WERI-Rb-1 (cell line): Measurements from ENCODE around the gene ILK.

ENCODE experiments used
- DNase-seq: peaks from one replicate; pipeline ENCODE4 v3.0.0-alpha.2; 2020
- H3K27ac ChIP-seq: fragments of 250-450 bp; sonication (Bioruptor Pico); 2 replicates; pipeline ENCODE4 v1.5.1; 2020; ENCODE audit warnings: mild to moderate bottlenecking, moderate library complexity
- H3K27me3 ChIP-seq: fragments of 250-450 bp; sonication (Bioruptor Pico); 2 replicates; pipeline ENCODE4 v1.5.1; 2021; ENCODE audit warnings: mild to moderate bottlenecking, low read depth, moderate library complexity; ENCODE audit not compliant: insufficient read depth, severe bottlenecking
- H3K36me3 ChIP-seq: fragments of 250-450 bp; sonication (Bioruptor Pico); 2 replicates; pipeline ENCODE4 v1.5.1; 2020; ENCODE audit warnings: mild to moderate bottlenecking, moderate library complexity
- H3K4me3 ChIP-seq: 2 replicates; pipeline ENCODE4 v1.5.1; 2011; ENCODE audit warnings: low read depth, mild to moderate bottlenecking, control low read depth, low read length
- H3K9me3 ChIP-seq: fragments of 250-450 bp; sonication (Bioruptor Pico); 2 replicates; pipeline ENCODE4 v1.5.1; 2021; ENCODE audit warnings: mild to moderate bottlenecking, moderate library complexity; ENCODE audit not compliant: severe bottlenecking
- TF ChIP-seq, protein P1 (sequence below): IDR thresholded peaks from 2 replicates; pipeline ENCODE4 v1.5.1; 2011; ENCODE audit warnings: low read depth, mild to moderate bottlenecking, control low read depth, inconsistent platforms, low read length

The ILK gene

DNA sequence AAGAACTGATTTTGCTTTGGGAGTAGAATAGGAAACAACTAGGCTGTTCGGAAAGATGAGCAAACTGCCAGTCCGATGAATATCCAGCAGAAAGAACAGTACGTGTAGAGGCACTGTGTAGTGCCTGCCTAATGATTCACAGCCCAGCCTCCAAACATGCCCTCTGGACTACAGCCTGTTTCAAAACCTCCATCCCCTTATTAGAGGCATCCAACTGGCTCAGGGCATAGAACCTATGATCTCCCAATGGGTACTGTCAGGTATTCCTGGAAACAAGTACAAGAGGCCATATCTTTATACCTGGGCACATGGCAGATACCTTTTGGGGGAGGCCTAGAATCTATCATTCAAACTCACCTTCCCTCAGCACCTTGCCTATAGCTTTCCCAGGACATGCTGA, 5.0 kb upstream of the ILK start:
- Histone ChIP-seq H3K27ac (no peak overlapping the region), H3K4me3 (no peak overlapping the region), H3K36me3 (peaks cover 55% of the 10 kb centered on the region), H3K9me3 (no peaks in the 10 kb centered on the region), H3K27me3 (no peaks in the 10 kb centered on the region)
- DNase-seq = no peak
- TF ChIP-seq, protein P1, sequence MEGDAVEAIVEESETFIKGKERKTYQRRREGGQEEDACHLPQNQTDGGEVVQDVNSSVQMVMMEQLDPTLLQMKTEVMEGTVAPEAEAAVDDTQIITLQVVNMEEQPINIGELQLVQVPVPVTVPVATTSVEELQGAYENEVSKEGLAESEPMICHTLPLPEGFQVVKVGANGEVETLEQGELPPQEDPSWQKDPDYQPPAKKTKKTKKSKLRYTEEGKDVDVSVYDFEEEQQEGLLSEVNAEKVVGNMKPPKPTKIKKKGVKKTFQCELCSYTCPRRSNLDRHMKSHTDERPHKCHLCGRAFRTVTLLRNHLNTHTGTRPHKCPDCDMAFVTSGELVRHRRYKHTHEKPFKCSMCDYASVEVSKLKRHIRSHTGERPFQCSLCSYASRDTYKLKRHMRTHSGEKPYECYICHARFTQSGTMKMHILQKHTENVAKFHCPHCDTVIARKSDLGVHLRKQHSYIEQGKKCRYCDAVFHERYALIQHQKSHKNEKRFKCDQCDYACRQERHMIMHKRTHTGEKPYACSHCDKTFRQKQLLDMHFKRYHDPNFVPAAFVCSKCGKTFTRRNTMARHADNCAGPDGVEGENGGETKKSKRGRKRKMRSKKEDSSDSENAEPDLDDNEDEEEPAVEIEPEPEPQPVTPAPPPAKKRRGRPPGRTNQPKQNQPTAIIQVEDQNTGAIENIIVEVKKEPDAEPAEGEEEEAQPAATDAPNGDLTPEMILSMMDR = no peak

DNA sequence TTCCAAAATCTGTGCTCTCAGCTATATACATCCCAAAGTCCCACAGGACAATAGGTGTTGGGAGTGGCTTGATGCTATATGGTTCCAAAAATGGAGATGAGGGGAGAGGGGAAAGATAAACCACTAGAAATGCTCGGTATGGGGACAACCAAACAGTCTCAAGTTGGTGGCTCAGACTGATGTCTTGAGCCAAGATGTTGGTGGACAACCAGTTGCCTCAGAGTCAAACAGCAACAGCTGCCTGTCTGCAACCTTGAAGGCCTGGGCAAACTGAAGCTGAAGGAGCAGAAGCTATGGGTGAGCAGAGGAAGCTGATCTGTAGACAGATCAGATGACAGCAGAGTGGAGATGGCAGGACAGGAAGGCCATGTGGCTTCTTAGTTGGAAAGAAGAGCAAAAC, 4.1 kb upstream of the ILK start:
- H3K9me3 ChIP-seq = no peaks in the 10 kb centered on the region

DNA sequence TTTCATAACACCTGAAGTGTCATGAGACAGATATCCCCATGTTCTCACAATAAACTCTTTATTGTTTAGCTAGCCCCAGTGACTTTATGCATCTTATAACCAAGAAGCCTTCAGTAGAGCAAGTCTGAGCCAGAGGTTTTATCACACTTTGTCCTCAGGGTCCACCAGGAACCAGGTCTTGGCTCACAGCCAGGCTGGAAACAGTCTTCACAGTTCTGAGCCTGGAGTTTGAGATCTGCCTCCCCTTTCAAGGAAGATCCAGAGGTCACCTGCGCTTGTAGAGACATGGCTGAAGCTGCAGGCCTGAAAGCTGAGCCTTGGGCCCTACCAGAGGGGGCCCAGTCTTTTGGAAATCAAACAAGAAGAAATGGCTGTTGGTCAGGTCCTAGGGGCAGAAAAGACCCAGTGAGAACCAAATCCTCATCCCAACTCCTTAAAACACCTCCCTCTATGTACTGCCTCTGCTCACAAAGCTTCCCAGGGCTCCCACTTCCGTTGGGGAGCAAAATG, 3.6 kb upstream of the ILK start:
- DNase-seq = no peak
- Histone ChIP-seq H3K36me3 (peaks cover 45% of the 10 kb centered on the region), H3K9me3 (no peaks in the 10 kb centered on the region), H3K27ac (no peak overlapping the region), H3K27me3 (no peaks in the 10 kb centered on the region), H3K4me3 (no peak overlapping the region)
- TF ChIP-seq, protein P1 = no peak

More for the DNA sequence above, 4.1 kb upstream of the ILK start:
- no peaks in the 10 kb centered on the region for H3K27me3 ChIP-seq
- no peak for DNase-seq
- H3K4me3 ChIP-seq = no peak overlapping the region
- peaks cover 48% of the 10 kb centered on the region for H3K36me3 ChIP-seq
- TF ChIP-seq, protein P1 = no peak
- H3K27ac ChIP-seq = no peak overlapping the region

DNA sequence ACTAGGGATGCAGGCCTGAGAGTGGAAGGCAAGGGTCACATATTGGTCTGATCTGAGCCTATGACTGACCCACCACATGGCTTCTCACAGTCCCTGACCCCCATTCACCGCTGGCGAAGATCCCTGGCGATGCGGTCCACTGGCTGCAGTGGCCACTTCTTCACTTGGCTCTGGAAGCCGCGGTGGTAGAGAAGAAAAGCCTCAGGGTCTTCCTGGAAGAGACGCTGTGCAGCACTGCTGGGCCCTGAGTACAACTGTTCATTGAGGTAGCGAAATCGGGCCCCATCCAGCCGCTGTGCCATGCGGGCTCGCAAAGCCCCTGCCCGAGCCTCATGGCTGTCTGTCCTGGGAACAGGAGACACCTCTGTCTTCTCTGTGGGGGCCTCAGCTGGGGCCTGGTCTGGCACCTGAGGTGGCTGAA, 2.5 kb upstream of the ILK start:
- DNase-seq = no peak
- TF ChIP-seq, protein P1 = no peak
- Histone ChIP-seq H3K27me3 (no peaks in the 10 kb centered on the region), H3K27ac (no peak overlapping the region), H3K4me3 (no peak overlapping the region), H3K9me3 (no peaks in the 10 kb centered on the region), H3K36me3 (peaks cover 41% of the 10 kb centered on the region)

DNA sequence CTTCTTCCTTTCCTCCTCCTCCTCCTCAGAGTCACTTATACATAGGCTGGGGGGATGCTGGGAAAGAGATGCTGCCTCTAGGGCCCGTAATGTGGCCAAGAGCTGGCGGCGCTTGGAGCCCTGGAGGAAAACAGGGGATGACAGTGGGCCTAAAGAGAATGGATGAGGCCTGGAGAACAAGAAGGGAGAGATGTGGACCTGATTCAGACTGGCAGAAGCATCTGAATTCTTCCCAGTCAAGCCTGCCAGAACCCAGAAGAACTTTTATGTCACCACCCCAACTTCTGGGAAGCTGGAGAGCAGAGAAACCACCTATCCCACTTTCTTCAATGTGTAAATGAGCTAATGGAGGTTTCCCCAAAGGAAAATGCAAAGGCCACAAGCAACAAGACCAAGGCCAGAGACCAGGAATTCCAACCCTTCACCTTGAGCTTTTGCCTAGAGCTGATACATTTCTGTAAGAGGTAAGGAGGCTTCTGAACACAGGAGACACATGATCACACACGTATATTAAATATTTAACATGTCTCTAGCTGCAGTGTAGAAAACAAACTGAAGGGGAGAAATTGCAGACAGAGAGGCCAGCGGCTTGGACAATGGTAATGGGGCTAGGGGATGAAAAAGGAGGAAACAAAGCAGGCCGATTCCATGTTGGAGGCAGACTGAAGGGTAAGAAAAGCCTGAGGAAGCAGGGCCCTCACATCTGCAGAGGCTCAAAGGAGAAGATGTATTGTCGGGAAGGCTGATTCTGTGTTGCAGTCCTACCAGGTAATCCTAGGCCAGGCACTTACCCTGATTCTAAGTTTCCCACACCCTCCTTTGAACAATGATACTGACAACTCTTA, 1.3 kb upstream of the ILK start:
- peak overlapping the region; percentile 90 for H3K4me3 ChIP-seq
- H3K9me3 ChIP-seq = no peaks in the 10 kb centered on the region
- TF ChIP-seq, protein P1 = no peak
- no peaks in the 10 kb centered on the region for H3K27me3 ChIP-seq
- H3K36me3 ChIP-seq = peaks cover 43% of the 10 kb centered on the region
- H3K27ac ChIP-seq = no peak overlapping the region
- DNase-seq = no peak
